Osteoblast (primary cell): ENCODE measurements around the gene USP12. TPM values are rescaled to one million over a fixed set of nuclear protein-coding genes. Genes with fewer than 3 reads are reported as not detected.

ENCODE experiments used
- DNase-seq: peaks from one replicate; pipeline ENCODE4 v3.0.0; 2011; ENCODE audit warnings: low spot score, mixed read lengths; ENCODE audit not compliant: insufficient read length; ENCODE audit errors: missing footprints
- H2AFZ ChIP-seq: 2 replicates; pipeline ENCODE4 v1.6.0; 2011; ENCODE audit warnings: mild to moderate bottlenecking, low read length
- H3K27ac ChIP-seq: 2 replicates; pipeline ENCODE4 v1.5.1; 2011; ENCODE audit warnings: mild to moderate bottlenecking, low read depth, low read length, moderate library complexity
- H3K27me3 ChIP-seq: 2 replicates; pipeline ENCODE4 v1.6.0; 2012; ENCODE audit warnings: mild to moderate bottlenecking, control low read depth, inconsistent platforms, low read length, moderate library complexity; ENCODE audit not compliant: insufficient read depth
- H3K36me3 ChIP-seq: 2 replicates; pipeline ENCODE4 v1.5.1; 2011; ENCODE audit warnings: mild to moderate bottlenecking, low read length, control low read depth, moderate library complexity; ENCODE audit not compliant: insufficient read depth
- H3K4me1 ChIP-seq: 2 replicates; pipeline ENCODE4 v1.5.1; 2011; ENCODE audit warnings: mild to moderate bottlenecking, low read length, control low read depth, moderate library complexity; ENCODE audit not compliant: insufficient read depth
- H3K4me2 ChIP-seq: 2 replicates; pipeline ENCODE4 v1.6.0; 2011; ENCODE audit warnings: mild to moderate bottlenecking, low read length; ENCODE audit not compliant: insufficient read depth
- H3K4me3 ChIP-seq: fragments of 200-600 bp; sonication (generic); 3 replicates; pipeline ENCODE4 v1.5.1; 2012; ENCODE audit warnings: mild to moderate bottlenecking, low read length, inconsistent platforms; ENCODE audit not compliant: insufficient read depth
- H3K79me2 ChIP-seq: 2 replicates; pipeline ENCODE4 v1.6.0; 2012; ENCODE audit warnings: mild to moderate bottlenecking, low read length, control low read depth, inconsistent platforms; ENCODE audit not compliant: insufficient read depth
- H3K9me3 ChIP-seq: 2 replicates; pipeline ENCODE4 v1.5.1; 2011; ENCODE audit warnings: low read depth, low read length, control low read depth
- H4K20me1 ChIP-seq: 2 replicates; pipeline ENCODE4 v1.6.0; 2012; ENCODE audit warnings: mild to moderate bottlenecking, low read length, control low read depth; ENCODE audit not compliant: insufficient read depth
- CTCF ChIP-seq: IDR thresholded peaks from 2 replicates; pipeline ENCODE4 v1.5.1; 2011; ENCODE audit warnings: mild to moderate bottlenecking, low read depth, low read length, moderate library complexity; ENCODE audit errors: extremely low read depth
- total RNA-seq: library from RNA; depleted of rRNA; stranded (reverse); fragments of >200 nt; gene quantifications from 2 replicates; pipeline ENCODE4 v1.2.3, GENCODE V29; 2012

Gene USP12
- total RNA-seq, 1 donor: 24.6 TPM

DNA sequence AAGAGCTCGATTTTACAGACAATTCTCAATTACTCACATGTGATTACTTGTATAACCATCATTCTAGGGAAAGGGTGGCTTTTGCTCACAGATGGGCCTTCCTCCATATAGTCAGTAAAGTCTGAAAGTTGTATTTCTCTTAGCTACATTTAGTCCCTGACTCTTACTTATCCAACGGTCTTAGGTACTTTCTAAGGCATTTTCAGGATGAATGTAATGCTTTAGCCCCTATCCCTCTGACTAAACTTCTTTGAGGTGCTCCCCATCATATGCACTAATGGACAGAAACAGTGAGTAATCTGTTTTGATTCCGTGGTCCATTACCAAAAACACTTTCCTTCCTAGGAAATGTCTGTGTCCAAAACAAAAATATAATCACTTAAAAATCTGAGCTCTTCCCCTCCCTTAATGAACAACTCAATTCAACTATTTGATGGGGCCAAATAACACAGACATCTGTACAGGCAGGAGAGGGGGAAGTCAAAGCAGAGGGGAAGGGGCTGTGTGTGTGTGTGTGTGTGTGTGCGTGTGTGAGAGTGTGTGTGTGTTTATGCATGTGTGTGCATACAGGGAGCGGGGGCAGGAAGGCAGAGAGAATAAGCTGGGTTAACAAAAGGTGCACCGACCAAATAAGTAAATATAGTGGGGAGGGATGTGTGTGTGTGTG lies 84.9 kb downstream of the USP12 start:
- peaks cover 8% of the 10 kb centered on the region for H3K79me2 ChIP-seq
- no peaks in the 10 kb centered on the region for H4K20me1 ChIP-seq
- no peaks in the 10 kb centered on the region for H3K9me3 ChIP-seq
- peaks cover 26% of the 10 kb centered on the region for H3K36me3 ChIP-seq
- no peak overlapping the region for H3K4me3 ChIP-seq
- TF ChIP-seq CTCF: no peak
- no peak overlapping the region for H3K4me2 ChIP-seq
- H3K4me1 ChIP-seq: no peaks in the 10 kb centered on the region
- no peak overlapping the region for H2AFZ ChIP-seq
- no peak overlapping the region for H3K27ac ChIP-seq
- no peaks in the 10 kb centered on the region for H3K27me3 ChIP-seq
- DNase-seq: no peak

DNA sequence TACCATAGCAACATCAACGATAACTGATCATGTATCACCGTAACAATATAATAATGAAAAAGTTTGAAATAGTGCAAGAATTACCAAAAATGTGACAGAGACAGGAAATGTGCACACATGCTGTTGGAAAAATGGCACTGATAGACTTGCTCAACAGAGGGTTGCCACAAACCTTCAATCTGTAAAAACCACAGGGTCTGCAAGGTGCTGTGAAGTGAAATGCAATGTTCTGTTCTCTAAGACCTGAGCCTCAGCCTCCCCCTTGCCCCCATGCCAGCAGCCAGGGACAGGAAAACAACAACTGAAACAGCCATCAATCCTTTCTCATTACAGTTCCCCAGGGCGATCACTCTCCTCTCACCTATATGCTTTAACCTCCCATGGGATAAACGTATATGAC lies 88.4 kb downstream of the USP12 start:
- Histone ChIP-seq H2AFZ (no peak overlapping the region), H3K9me3 (no peaks in the 10 kb centered on the region), H4K20me1 (no peaks in the 10 kb centered on the region), H3K4me2 (no peak overlapping the region), H3K27me3 (no peaks in the 10 kb centered on the region), H3K27ac (no peak overlapping the region), H3K36me3 (peaks cover 15% of the 10 kb centered on the region), H3K79me2 (no peaks in the 10 kb centered on the region), H3K4me3 (no peak overlapping the region), H3K4me1 (peaks cover 14% of the 10 kb centered on the region)
- no peak for DNase-seq
- no peak for TF ChIP-seq CTCF

DNA sequence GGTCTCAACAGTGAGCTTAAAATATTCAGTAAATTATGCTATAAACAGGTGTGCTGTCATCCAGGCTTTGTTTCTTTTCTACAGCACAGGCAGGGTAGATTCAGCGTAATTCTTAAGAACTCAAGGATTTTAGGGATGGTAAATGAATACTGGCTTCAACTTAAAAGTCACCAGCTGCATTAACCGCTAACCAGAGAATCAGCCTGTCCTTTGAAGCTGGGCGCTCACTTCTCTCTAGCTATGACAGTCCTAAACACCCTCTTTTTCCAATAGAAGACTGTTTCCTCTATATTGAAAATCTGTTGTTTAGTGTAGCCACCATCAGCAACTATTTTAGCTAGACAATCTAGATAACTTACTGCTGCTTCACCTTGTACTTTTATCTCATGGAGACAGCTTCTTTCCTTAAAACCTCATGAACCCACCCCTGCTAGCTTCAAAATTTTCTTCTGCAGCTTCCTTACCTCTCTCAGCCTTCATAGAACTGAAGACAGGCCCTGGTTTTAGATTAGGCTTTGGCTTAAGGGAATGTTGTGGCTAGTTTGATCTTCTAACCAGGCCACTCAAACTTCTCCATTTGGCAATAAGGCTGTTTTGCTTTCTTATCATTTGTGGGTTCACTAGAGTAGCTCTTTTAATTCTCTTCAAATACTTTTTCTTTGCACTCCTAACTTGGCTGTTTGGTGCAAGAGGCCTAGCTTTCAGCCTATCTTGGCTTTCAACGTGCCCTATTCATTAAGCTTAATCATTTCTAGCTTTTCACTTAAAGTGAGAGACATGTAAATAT lies 89.5 kb downstream of the USP12 start:
- Histone ChIP-seq H3K27me3 (no peaks in the 10 kb centered on the region), H3K79me2 (no peaks in the 10 kb centered on the region), H2AFZ (no peak overlapping the region), H3K4me2 (no peak overlapping the region), H3K9me3 (no peaks in the 10 kb centered on the region), H3K27ac (no peak overlapping the region), H4K20me1 (no peaks in the 10 kb centered on the region), H3K4me3 (no peak overlapping the region), H3K36me3 (peaks cover 12% of the 10 kb centered on the region), H3K4me1 (peaks cover 19% of the 10 kb centered on the region)
- no peak for DNase-seq
- TF ChIP-seq CTCF: no peak
